ENCODE data around the gene MAML2. TPM values are rescaled to one million over a fixed set of nuclear protein-coding genes. Genes with fewer than 3 reads are reported as not detected.

MAML2 gene
- total and polyA plus RNA-seq, 2 of the 8 experiments (the other 6 are each of a cell fraction or from before 2014, with no cell fraction given) = 3.8 to 6.6 TPM

GRCh38 chr11:96082002-96082899 is 260.7 kb downstream of the MAML2 start (continued):
- TF ChIP-seq RBBP5 (IDR thresholded peaks at IDR 0.05; ENCODE audit: borderline replicate concordance, low read depth, low read length) (no peak), SP4 (IDR thresholded peaks at IDR 0.05; ENCODE audit: low read length) (no peak)
